ENCODE results near the gene MMAB.

MMAB gene

GRCh38 chr12:109573029-109573913, at the start of gene MMAB, which contains the start of gene MVK:
Gene MMAB, minus strand, starts transcription at chr12:109573504. Its CDS starts 24 bp downstream, at chr12:109573480.
Gene MVK, plus strand, starts transcription at chr12:109573794. Its CDS starts 1,029 bp downstream, at chr12:109574823.
- peak; percentile 94 to 95 for DNase-seq (ENCODE audit: low read depth in 1 of 2, low spot score in 1 of 2)

GRCh38 chr12:109621901-109622364, 48.6 kb upstream of the MMAB start:
- DNase-seq (ENCODE audit: low read depth in 1 of 2, low spot score in 1 of 2), result no peak

- DNase-seq (ENCODE audit: low read depth in 1 of 2, low spot score in 1 of 2), result no peak
Measured at GRCh38 chr12:109621211-109621694, 47.9 kb upstream of the MMAB start.

- DNase-seq (ENCODE audit: low read depth in 1 of 2, low spot score in 1 of 2), result no peak
Measured at GRCh38 chr12:109619002-109619604, 45.8 kb upstream of the MMAB start.

- DNase-seq (ENCODE audit: low read depth in 1 of 2, low spot score in 1 of 2), result no peak
Measured at GRCh38 chr12:109618082-109618481, 44.8 kb upstream of the MMAB start.

GRCh38 chr12:109617491-109617890, 44.2 kb upstream of the MMAB start:
- DNase-seq (ENCODE audit: low read depth in 1 of 2, low spot score in 1 of 2), result no peak

GRCh38 chr12:109615556-109616229, 42.4 kb upstream of the MMAB start:
- no peak for DNase-seq (ENCODE audit: low read depth in 1 of 2, low spot score in 1 of 2)

GRCh38 chr12:109613649-109614455, 40.5 kb upstream of the MMAB start:
- DNase-seq (ENCODE audit: low read depth in 1 of 2, low spot score in 1 of 2), result no peak

- DNase-seq (ENCODE audit: low read depth in 1 of 2, low spot score in 1 of 2), result no peak
Measured at GRCh38 chr12:109612975-109613502, 39.7 kb upstream of the MMAB start.

- no peak for DNase-seq (ENCODE audit: low read depth in 1 of 2, low spot score in 1 of 2)
Measured at GRCh38 chr12:109612003-109612402, 38.7 kb upstream of the MMAB start.

GRCh38 chr12:109611223-109611622, 37.9 kb upstream of the MMAB start:
- DNase-seq (ENCODE audit: low read depth in 1 of 2, low spot score in 1 of 2), result no peak

GRCh38 chr12:109610523-109610922, 37.2 kb upstream of the MMAB start:
- DNase-seq (ENCODE audit: low read depth in 1 of 2, low spot score in 1 of 2), result no peak

GRCh38 chr12:109609342-109609741, 36.0 kb upstream of the MMAB start:
- no peak for DNase-seq (ENCODE audit: low read depth in 1 of 2, low spot score in 1 of 2)

GRCh38 chr12:109608793-109609192, 35.5 kb upstream of the MMAB start:
- no peak for DNase-seq (ENCODE audit: low read depth in 1 of 2, low spot score in 1 of 2)

GRCh38 chr12:109608270-109608669, 35.0 kb upstream of the MMAB start:
- DNase-seq (ENCODE audit: low read depth in 1 of 2, low spot score in 1 of 2), result no peak

- no peak for DNase-seq (ENCODE audit: low read depth in 1 of 2, low spot score in 1 of 2)
Measured at GRCh38 chr12:109607618-109608017, 34.3 kb upstream of the MMAB start.

- DNase-seq (ENCODE audit: low read depth in 1 of 2, low spot score in 1 of 2), result no peak
Measured at GRCh38 chr12:109606320-109607028, 33.2 kb upstream of the MMAB start.

GRCh38 chr12:109605599-109606228, 32.4 kb upstream of the MMAB start:
- DNase-seq (ENCODE audit: low read depth in 1 of 2, low spot score in 1 of 2), result no peak

- DNase-seq (ENCODE audit: low read depth in 1 of 2, low spot score in 1 of 2), result no peak
Measured at GRCh38 chr12:109605016-109605415, 31.7 kb upstream of the MMAB start.
